ENCODE results near the gene SWAP70. TPM values are rescaled to one million over a fixed set of nuclear protein-coding genes. Genes with fewer than 3 reads are reported as not detected.

Gene SWAP70
- polyA plus RNA-seq, 3 donors, result 10.9 to 26.4 (median 13.8) TPM

DNA sequence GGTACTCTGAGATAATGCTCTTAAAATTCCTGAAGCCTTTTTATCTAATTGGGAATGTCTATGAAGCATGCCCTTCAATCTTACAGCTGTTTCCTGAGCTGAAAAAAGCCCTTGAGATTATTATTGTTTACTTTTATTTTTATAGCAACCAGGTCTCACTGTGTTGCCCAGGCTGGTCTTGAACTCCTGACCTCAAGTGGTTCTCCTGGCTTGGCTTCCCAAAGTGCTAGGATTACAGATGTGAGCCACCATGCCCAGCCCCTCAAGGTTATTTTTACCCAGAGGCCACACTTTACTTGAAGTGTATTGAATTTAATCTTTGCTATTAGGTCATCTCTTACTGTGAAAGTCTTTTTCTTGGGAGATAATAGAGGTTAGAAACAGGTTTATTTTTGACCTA is 7.0 kb upstream of the SWAP70 start:
- H3K4me3 Mint-ChIP-seq, result no peak overlapping the region
- DNase-seq, result no peak
- Histone ChIP-seq H3K36me3 (replicated peaks in 1 of 2; ENCODE audit: control insufficient read depth in 1 of 2, insufficient read depth in 2 of 2, low read length in 2 of 2) (no peaks in the 10 kb centered on the region), H4K20me1 (ENCODE audit: insufficient read depth, low read length) (no peaks in the 10 kb centered on the region), H3K9ac (ENCODE audit: insufficient read depth, low read length, poor library complexity, severe bottlenecking) (no peak overlapping the region), H3K27ac (ENCODE audit: low read depth in 1 of 2, low read length in 2 of 2) (no peak overlapping the region), H3K27me3 (ENCODE audit: control insufficient read depth in 2 of 2, insufficient read depth in 2 of 2, low read length in 2 of 2) (no peaks in the 10 kb centered on the region), H3K4me3 (replicated peaks in 1 of 3; ENCODE audit: low read depth in 2 of 3, low read length in 3 of 3) (no peak overlapping the region), H3K9me3 (replicated peaks in 1 of 2; ENCODE audit: control insufficient read depth in 1 of 2, insufficient read depth in 1 of 2, low read length in 2 of 2) (peaks cover 0 to 2% of the 10 kb centered on the region in 2 donors), H3K4me2 (replicated peaks; ENCODE audit: extremely low read depth, low read length, poor library complexity, severe bottlenecking) (no peak overlapping the region), H2AFZ (ENCODE audit: insufficient read depth, low read depth, low read length, poor library complexity, severe bottlenecking) (no peak overlapping the region), H3K79me2 (ENCODE audit: insufficient read depth, low read length) (no peaks in the 10 kb centered on the region), H3K4me1 (ENCODE audit: control insufficient read depth in 1 of 2, insufficient read depth in 2 of 2, low read length in 2 of 2) (peaks cover 20% of the 10 kb centered on the region in 2 donors)
- H3K27ac Mint-ChIP-seq, result no peak overlapping the region
- H3K9me3 Mint-ChIP-seq, result peaks cover 0 to 10% (median 2%) of the 10 kb centered on the region in 7 donors
- peaks cover 4% of the 10 kb centered on the region in 2 donors for H3K36me3 Mint-ChIP-seq
- peaks cover 0 to 3% (median 2%) of the 10 kb centered on the region in 3 donors for H3K27me3 Mint-ChIP-seq (ENCODE audit: low read depth in 3 of 3)
- H3K4me1 Mint-ChIP-seq, result peaks cover 12% of the 10 kb centered on the region
- TF ChIP-seq, protein P1, sequence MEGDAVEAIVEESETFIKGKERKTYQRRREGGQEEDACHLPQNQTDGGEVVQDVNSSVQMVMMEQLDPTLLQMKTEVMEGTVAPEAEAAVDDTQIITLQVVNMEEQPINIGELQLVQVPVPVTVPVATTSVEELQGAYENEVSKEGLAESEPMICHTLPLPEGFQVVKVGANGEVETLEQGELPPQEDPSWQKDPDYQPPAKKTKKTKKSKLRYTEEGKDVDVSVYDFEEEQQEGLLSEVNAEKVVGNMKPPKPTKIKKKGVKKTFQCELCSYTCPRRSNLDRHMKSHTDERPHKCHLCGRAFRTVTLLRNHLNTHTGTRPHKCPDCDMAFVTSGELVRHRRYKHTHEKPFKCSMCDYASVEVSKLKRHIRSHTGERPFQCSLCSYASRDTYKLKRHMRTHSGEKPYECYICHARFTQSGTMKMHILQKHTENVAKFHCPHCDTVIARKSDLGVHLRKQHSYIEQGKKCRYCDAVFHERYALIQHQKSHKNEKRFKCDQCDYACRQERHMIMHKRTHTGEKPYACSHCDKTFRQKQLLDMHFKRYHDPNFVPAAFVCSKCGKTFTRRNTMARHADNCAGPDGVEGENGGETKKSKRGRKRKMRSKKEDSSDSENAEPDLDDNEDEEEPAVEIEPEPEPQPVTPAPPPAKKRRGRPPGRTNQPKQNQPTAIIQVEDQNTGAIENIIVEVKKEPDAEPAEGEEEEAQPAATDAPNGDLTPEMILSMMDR (IDR thresholded peaks at IDR 0.05), result no peak
- intact Hi-C loops (cut with micrococcal nuclease), result no loop called here

DNA sequence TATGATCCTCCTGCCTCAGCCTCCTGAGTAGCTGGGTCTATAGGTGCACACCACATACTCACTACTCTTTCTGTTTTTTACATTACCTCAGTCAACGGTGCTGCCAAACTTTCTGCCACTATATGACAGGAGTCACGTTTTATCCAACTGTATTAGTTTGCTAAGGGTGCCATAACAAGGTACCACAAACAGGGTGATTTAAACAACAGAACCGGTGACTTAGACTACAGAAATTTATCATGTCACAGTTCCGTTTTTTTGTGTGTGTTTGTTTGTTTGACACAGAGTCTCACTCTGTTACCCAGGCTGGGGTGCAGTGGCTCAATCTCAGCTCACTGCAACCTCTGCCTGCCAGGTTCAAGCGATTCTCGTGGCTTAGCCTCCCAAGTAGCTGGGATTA is 6.3 kb upstream of the SWAP70 start:
- H3K27me3 Mint-ChIP-seq (ENCODE audit: low read depth in 3 of 3), result peaks cover 0 to 3% (median 2%) of the 10 kb centered on the region in 3 donors
- intact Hi-C loops (cut with micrococcal nuclease), result no loop called here
- peaks cover 0 to 10% (median 2%) of the 10 kb centered on the region in 7 donors for H3K9me3 Mint-ChIP-seq

More for the DNA sequence above, 6.3 kb upstream of the SWAP70 start:
- Mint-ChIP-seq H3K4me3 (no peak overlapping the region), H3K27ac (no peak overlapping the region), H3K4me1 (peaks cover 18% of the 10 kb centered on the region), H3K36me3 (peaks cover 4% of the 10 kb centered on the region in 2 donors)
- H3K4me1 ChIP-seq (ENCODE audit: control insufficient read depth in 1 of 2, insufficient read depth in 2 of 2, low read length in 2 of 2), result peaks cover 20 to 27% of the 10 kb centered on the region in 2 donors
- H3K4me3 ChIP-seq (replicated peaks in 1 of 3; ENCODE audit: low read depth in 2 of 3, low read length in 3 of 3), result no peak overlapping the region
- no peaks in the 10 kb centered on the region for H3K79me2 ChIP-seq (ENCODE audit: insufficient read depth, low read length)
- no peaks in the 10 kb centered on the region for H3K36me3 ChIP-seq (replicated peaks in 1 of 2; ENCODE audit: control insufficient read depth in 1 of 2, insufficient read depth in 2 of 2, low read length in 2 of 2)
- H3K27ac ChIP-seq (ENCODE audit: low read depth in 1 of 2, low read length in 2 of 2), result no peak overlapping the region
- H3K9ac ChIP-seq (ENCODE audit: insufficient read depth, low read length, poor library complexity, severe bottlenecking), result no peak overlapping the region
- H3K4me2 ChIP-seq (replicated peaks; ENCODE audit: extremely low read depth, low read length, poor library complexity, severe bottlenecking), result no peak overlapping the region
- no peaks in the 10 kb centered on the region for H3K27me3 ChIP-seq (ENCODE audit: control insufficient read depth in 2 of 2, insufficient read depth in 2 of 2, low read length in 2 of 2)
- peaks cover 0 to 2% of the 10 kb centered on the region in 2 donors for H3K9me3 ChIP-seq (replicated peaks in 1 of 2; ENCODE audit: control insufficient read depth in 1 of 2, insufficient read depth in 1 of 2, low read length in 2 of 2)
- no peaks in the 10 kb centered on the region for H4K20me1 ChIP-seq (ENCODE audit: insufficient read depth, low read length)
- TF ChIP-seq, protein P1 (IDR thresholded peaks at IDR 0.05), result no peak
- no peak overlapping the region for H2AFZ ChIP-seq (ENCODE audit: insufficient read depth, low read depth, low read length, poor library complexity, severe bottlenecking)
- DNase-seq, result no peak
- 100% methylated on average over 4 of the region's 6 CpGs for WGBS (ENCODE audit: insufficient coverage)

Measured in CD14-positive monocyte (primary cell).